Endodermal cell (in vitro differentiated cells): Measurements from ENCODE around the gene ZNF280C. TPM values are rescaled to one million over a fixed set of nuclear protein-coding genes. Genes with fewer than 3 reads are reported as not detected.

ENCODE experiments used
- DNase-seq: peaks from one replicate; pipeline ENCODE4 v3.0.0-alpha.2; 2017
- H3K27ac ChIP-seq: 2 replicates; pipeline ENCODE4 v1.5.1; 2013; ENCODE audit warnings: mild to moderate bottlenecking, low read depth, low read length, moderate library complexity
- H3K27me3 ChIP-seq: 2 replicates; pipeline ENCODE4 v1.6.1; 2013; ENCODE audit warnings: mild to moderate bottlenecking, low read length, moderate library complexity; ENCODE audit not compliant: insufficient read depth, control insufficient read depth, poor library complexity, severe bottlenecking
- H3K36me3 ChIP-seq: 2 replicates; pipeline ENCODE4 v1.7.0; 2013; ENCODE audit warnings: mild to moderate bottlenecking, low read length, moderate library complexity; ENCODE audit not compliant: control insufficient read depth, insufficient read depth
- H3K4me1 ChIP-seq: one replicate; pipeline ENCODE4 v1.7.0; 2013; ENCODE audit warnings: low read length; ENCODE audit not compliant: control insufficient read depth, insufficient read depth
- H3K4me3 ChIP-seq: 2 replicates; pipeline ENCODE4 v1.5.1; 2013; ENCODE audit warnings: mild to moderate bottlenecking, low read length, moderate library complexity
- H3K9ac ChIP-seq: 2 replicates; pipeline ENCODE4 v1.6.1; 2013; ENCODE audit warnings: mild to moderate bottlenecking, low read length, moderate library complexity; ENCODE audit not compliant: poor library complexity, severe bottlenecking; ENCODE audit errors: extremely low read depth
- H3K9me3 ChIP-seq: 2 replicates; pipeline ENCODE4 v1.6.1; 2013; ENCODE audit warnings: mild to moderate bottlenecking, low read length, moderate library complexity; ENCODE audit not compliant: control insufficient read depth
- H3K27ac Mint-ChIP-seq: 2 replicates; pipeline ENCODE4 v1.8.0; 2020; ENCODE audit warnings: mixed read lengths
- H3K27me3 Mint-ChIP-seq: 2 replicates; pipeline ENCODE4 v1.8.0; 2021; ENCODE audit warnings: mild to moderate bottlenecking, mixed read lengths; ENCODE audit not compliant: insufficient read depth
- H3K36me3 Mint-ChIP-seq: 2 replicates; pipeline ENCODE4 v1.8.0; 2020; ENCODE audit warnings: low read depth, mixed read lengths
- H3K4me1 Mint-ChIP-seq: 2 replicates; pipeline ENCODE4 v1.8.0; 2020; ENCODE audit warnings: mixed read lengths
- H3K4me3 Mint-ChIP-seq: 2 replicates; pipeline ENCODE4 v1.8.0; 2020; ENCODE audit warnings: mild to moderate bottlenecking, moderate library complexity, mixed read lengths
- H3K9me3 Mint-ChIP-seq: 2 replicates; pipeline ENCODE4 v1.8.0; 2020; ENCODE audit warnings: mild to moderate bottlenecking, mixed read lengths
- CTCF ChIP-seq: fragments of 200-600 bp; sonication (generic); conservative IDR thresholded peaks from 2 replicates; pipeline ENCODE4 v1.5.0; 2021; ENCODE audit warnings: antibody characterized with exemption, mild to moderate bottlenecking
- WGBS, 2 experiments: methylation state at CpG; one replicate each; pipeline versions ENCODE4 v1.1.5 to v1.1.7; 2013; ENCODE audit warnings: missing lambda C conversion rate in 2 of 2, mixed read lengths in 1 of 2; ENCODE audit not compliant: insufficient coverage in 1 of 2, insufficient read length in 1 of 2; 5-methylcytosine and 5-hydroxymethylcytosine counted together
- total RNA-seq, 2 donors: library from RNA; stranded (reverse); fragmentation: NEBNext Ultra II Directional in 1 of 2; extraction: Animal tissue kit (Norgen Biotek cat#: 25700) in 1 of 2; gene quantifications; 2 replicates in 1 of 2; 3 replicates in 1 of 2; pipeline ENCODE4 v1.2.1, GENCODE V29; 2021

Gene ZNF280C
- total RNA-seq, 2 donors from 2014 or later, result 15.4 to 15.7 TPM

- H3K4me1 Mint-ChIP-seq, result no peaks in the 10 kb centered on the region
- H3K9ac ChIP-seq, result no peak overlapping the region
- H3K27me3 Mint-ChIP-seq, result peaks cover 7% of the 10 kb centered on the region
- H3K9me3 Mint-ChIP-seq, result peaks cover 50% of the 10 kb centered on the region
- H3K4me3 Mint-ChIP-seq, result no peak overlapping the region
- no peaks in the 10 kb centered on the region for H3K36me3 Mint-ChIP-seq
- no peak overlapping the region for H3K27ac Mint-ChIP-seq
- no peak for TF ChIP-seq CTCF
- 83 to 92% methylated on average over 2 to 5 of the region's 7 CpGs for WGBS, 2 experiments
- no peaks in the 10 kb centered on the region for H3K36me3 ChIP-seq
- no peak for DNase-seq
- no peaks in the 10 kb centered on the region for H3K27me3 ChIP-seq
- H3K4me1 ChIP-seq, result no peaks in the 10 kb centered on the region
- no peak overlapping the region for H3K4me3 ChIP-seq
- H3K9me3 ChIP-seq, result no peaks in the 10 kb centered on the region
- no peak overlapping the region for H3K27ac ChIP-seq
These were observed 89.0 kb downstream of the ZNF280C start for GRCh38 chrX:130179579-130180215.

GRCh38 chrX:130179170-130179569, 89.5 kb downstream of the ZNF280C start:
- H3K27me3 Mint-ChIP-seq, result peaks cover 10% of the 10 kb centered on the region
- no peaks in the 10 kb centered on the region for H3K36me3 Mint-ChIP-seq
- H3K4me1 ChIP-seq, result no peaks in the 10 kb centered on the region
- no peak overlapping the region for H3K9ac ChIP-seq
- H3K9me3 ChIP-seq, result no peaks in the 10 kb centered on the region
- no peak overlapping the region for H3K4me3 ChIP-seq
- peaks cover 49% of the 10 kb centered on the region for H3K9me3 Mint-ChIP-seq
- no peak overlapping the region for H3K27ac ChIP-seq
- DNase-seq, result no peak
- no peaks in the 10 kb centered on the region for H3K36me3 ChIP-seq
- no peak overlapping the region for H3K4me3 Mint-ChIP-seq
- no peaks in the 10 kb centered on the region for H3K27me3 ChIP-seq
- 97% methylated on average over 5 of the region's 5 CpGs; no CpG with 5 or more reads in 1 of the 2 experiments for WGBS, 2 experiments
- no peak overlapping the region for H3K27ac Mint-ChIP-seq
- TF ChIP-seq CTCF, result no peak
- no peaks in the 10 kb centered on the region for H3K4me1 Mint-ChIP-seq

- 92% methylated on average over 4 of the region's 4 CpGs; no CpG with 5 or more reads in 1 of the 2 experiments for WGBS, 2 experiments
- no peak for TF ChIP-seq CTCF
- Mint-ChIP-seq H3K36me3 (no peaks in the 10 kb centered on the region), H3K9me3 (peaks cover 48% of the 10 kb centered on the region), H3K4me3 (no peak overlapping the region), H3K27me3 (peaks cover 30% of the 10 kb centered on the region), H3K27ac (no peak overlapping the region), H3K4me1 (no peaks in the 10 kb centered on the region)
- no peak overlapping the region for H3K9ac ChIP-seq
- DNase-seq, result no peak
- no peaks in the 10 kb centered on the region for H3K9me3 ChIP-seq
- H3K4me3 ChIP-seq, result no peak overlapping the region
- H3K27me3 ChIP-seq, result peaks cover 19% of the 10 kb centered on the region
- H3K4me1 ChIP-seq, result no peaks in the 10 kb centered on the region
- no peaks in the 10 kb centered on the region for H3K36me3 ChIP-seq
- H3K27ac ChIP-seq, result no peak overlapping the region
These were observed 91.8 kb downstream of the ZNF280C start for GRCh38 chrX:130176942-130177341.
